RWPE2 (cell line): ENCODE measurements around the gene EPN3.

Experiments
- ATAC-seq: fragments of 200-7000 bp; cut with Tn5 transposase; 3 replicates; pipeline ENCODE4 v1.9.1; 2021; ENCODE audit warnings: low read depth
- DNase-seq: peaks from one replicate; pipeline ENCODE4 v3.0.0-alpha.2; 2020; ENCODE audit warnings: low spot score
- H3K27ac ChIP-seq: fragments of 450-650 bp; 2 replicates; pipeline ENCODE4 v1.5.1; 2017; ENCODE audit warnings: mild to moderate bottlenecking; ENCODE audit not compliant: poor library complexity, severe bottlenecking
- H3K27me3 ChIP-seq: fragments of 250-450 bp; sonication (Bioruptor Pico); 2 replicates; pipeline ENCODE4 v1.5.1; 2021; ENCODE audit warnings: mild to moderate bottlenecking, moderate library complexity; ENCODE audit not compliant: insufficient read depth, poor library complexity, severe bottlenecking
- H3K36me3 ChIP-seq: fragments of 250-450 bp; sonication (Bioruptor Pico); 2 replicates; pipeline ENCODE4 v1.5.1; 2020; ENCODE audit warnings: low read depth, mild to moderate bottlenecking, moderate library complexity
- H3K4me1 ChIP-seq: fragments of 250-450 bp; sonication (Bioruptor Pico); 2 replicates; pipeline ENCODE4 v1.5.1; 2021; ENCODE audit warnings: mild to moderate bottlenecking, moderate library complexity; ENCODE audit not compliant: insufficient read depth, poor library complexity, severe bottlenecking
- H3K4me3 ChIP-seq: fragments of 250-450 bp; sonication (Bioruptor Pico); 2 replicates; pipeline ENCODE4 v1.5.1; 2021; ENCODE audit warnings: mild to moderate bottlenecking, moderate library complexity; ENCODE audit not compliant: severe bottlenecking
- H3K9me3 ChIP-seq: fragments of 250-450 bp; sonication (Bioruptor Pico); 2 replicates; pipeline ENCODE4 v1.5.1; 2021; ENCODE audit warnings: mild to moderate bottlenecking, moderate library complexity; ENCODE audit not compliant: severe bottlenecking
- CTCF ChIP-seq: fragments of 450-650 bp; IDR thresholded peaks from one replicate; pipeline ENCODE4 v1.5.1; 2017; ENCODE audit warnings: mild to moderate bottlenecking, moderate library complexity; ENCODE audit not compliant: poor library complexity, severe bottlenecking

The EPN3 gene

GRCh38 chr17:50540560-50541401 is 8.2 kb downstream of the EPN3 start:
- TF ChIP-seq CTCF = no peak
- peaks cover 40% of the 10 kb centered on the region for H3K36me3 ChIP-seq
- peak overlapping the region; percentile 61 for H3K27ac ChIP-seq
- H3K9me3 ChIP-seq = no peaks in the 10 kb centered on the region
- H3K4me1 ChIP-seq = peaks cover 25% of the 10 kb centered on the region
- DNase-seq = no peak
- H3K4me3 ChIP-seq = no peak overlapping the region
- no peaks in the 10 kb centered on the region for H3K27me3 ChIP-seq
- ATAC-seq = no peak

DNA sequence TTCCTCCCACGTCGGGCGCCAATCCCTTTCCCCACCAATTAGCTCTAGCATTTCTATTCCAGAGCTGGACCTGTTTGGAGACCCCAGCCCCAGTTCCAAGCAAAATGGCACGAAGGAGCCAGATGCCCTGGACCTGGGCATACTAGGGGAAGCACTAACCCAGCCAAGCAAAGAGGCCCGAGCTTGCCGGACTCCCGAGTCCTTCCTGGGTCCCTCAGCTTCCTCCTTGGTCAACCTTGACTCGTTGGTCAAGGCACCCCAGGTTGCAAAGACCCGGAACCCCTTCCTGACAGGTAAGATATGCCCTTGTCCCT is 8.8 kb downstream of the EPN3 start:
- ATAC-seq (no peak), DNase-seq (no peak)
- H3K4me1 ChIP-seq = peaks cover 25% of the 10 kb centered on the region
- no peaks in the 10 kb centered on the region for H3K27me3 ChIP-seq
- peaks cover 34% of the 10 kb centered on the region for H3K36me3 ChIP-seq
- H3K4me3 ChIP-seq = peak overlapping the region; percentile 21
- peak overlapping the region; percentile 61 for H3K27ac ChIP-seq
- TF ChIP-seq CTCF = no peak
- no peaks in the 10 kb centered on the region for H3K9me3 ChIP-seq

DNA sequence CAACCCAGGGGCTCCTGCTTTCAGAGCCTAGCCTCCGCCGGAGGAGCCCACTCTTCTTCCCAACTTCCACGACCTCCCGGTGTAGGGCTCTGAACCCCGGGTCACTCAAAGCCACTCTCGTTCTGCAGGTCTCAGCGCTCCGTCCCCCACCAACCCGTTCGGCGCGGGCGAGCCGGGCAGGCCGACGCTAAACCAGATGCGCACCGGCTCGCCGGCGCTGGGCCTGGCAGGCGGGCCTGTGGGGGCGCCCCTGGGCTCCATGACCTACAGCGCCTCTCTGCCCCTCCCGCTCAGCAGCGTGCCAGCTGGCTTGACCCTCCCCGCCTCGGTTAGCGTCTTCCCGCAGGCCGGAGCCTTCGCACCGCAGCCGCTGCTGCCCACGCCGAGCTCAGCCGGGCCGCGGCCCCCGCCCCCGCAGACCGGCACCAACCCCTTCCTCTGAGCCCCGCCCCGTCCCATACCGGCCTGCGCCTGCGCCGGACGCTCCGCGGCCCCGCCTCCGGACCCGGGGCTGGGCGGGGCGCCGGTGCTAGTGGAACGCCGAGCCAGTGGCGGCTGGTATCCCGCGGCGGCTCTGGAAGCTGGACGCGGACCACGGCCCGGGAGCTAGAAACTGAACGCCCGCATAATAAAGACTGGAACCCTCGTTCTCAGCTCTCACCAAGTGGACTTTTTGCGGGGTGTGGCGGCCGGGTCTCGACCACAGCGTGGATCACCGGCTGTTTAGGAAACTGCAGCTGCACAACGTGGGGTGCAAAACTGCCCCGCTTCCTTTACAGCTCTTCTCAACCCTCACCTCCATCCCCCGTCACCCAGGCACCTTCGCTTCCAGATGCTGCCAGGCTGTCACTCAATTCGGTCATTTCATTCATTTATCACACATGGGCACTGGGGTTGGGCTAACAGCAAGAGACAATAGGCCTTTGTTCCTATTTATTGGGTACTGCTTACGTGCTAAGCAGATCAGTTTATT is 9.5 kb downstream of the EPN3 start:
- Histone ChIP-seq H3K27me3 (no peaks in the 10 kb centered on the region), H3K4me3 (peak overlapping the region; percentile 21), H3K36me3 (peaks cover 27% of the 10 kb centered on the region), H3K4me1 (peaks cover 25% of the 10 kb centered on the region), H3K27ac (peak overlapping the region; percentile 61), H3K9me3 (no peaks in the 10 kb centered on the region)
- ATAC-seq (peak; percentile 62), DNase-seq (peak; percentile 86)
- TF ChIP-seq CTCF = peak; percentile 17

- H3K27ac ChIP-seq = peak overlapping the region; percentile 61
- peaks cover 25% of the 10 kb centered on the region for H3K4me1 ChIP-seq
- H3K36me3 ChIP-seq = peaks cover 18% of the 10 kb centered on the region
- no peaks in the 10 kb centered on the region for H3K27me3 ChIP-seq
- ATAC-seq (no peak), DNase-seq (peak; percentile 52)
- TF ChIP-seq CTCF = no peak
- no peak overlapping the region for H3K4me3 ChIP-seq
- H3K9me3 ChIP-seq = no peaks in the 10 kb centered on the region
These were observed 10.6 kb downstream of the EPN3 start for GRCh38 chr17:50542795-50543774.
